ENCODE measurements around the gene SCIMP. TPM values are rescaled to one million over a fixed set of nuclear protein-coding genes. Genes with fewer than 3 reads are reported as not detected.

The SCIMP gene
- polyA plus RNA-seq, 1 of the 3 experiments (the other 2 are of a cell fraction), result not detected

- no peak overlapping the region for H3K4me2 ChIP-seq
- ChIA-PET POLR2A (no interaction called here), CTCF (interaction anchor here (1.8 kb wide), 1 partner anchor 19 kb away, joined by 5 read pairs; no protein-coding TSS in a partner anchor)
- no peaks in the 10 kb centered on the region for H4K20me1 ChIP-seq (ENCODE audit: insufficient read depth)
- H3K27ac ChIP-seq (ENCODE audit: low read depth in 2 of 2, low read length in 1 of 2), result no peak overlapping the region
- no peaks in the 10 kb centered on the region for H3K27me3 ChIP-seq (ENCODE audit: insufficient read depth)
- H3K9ac ChIP-seq, result no peak overlapping the region
- DNase-seq, result no peak
- no peaks in the 10 kb centered on the region for H3K4me1 ChIP-seq (ENCODE audit: control insufficient read depth in 1 of 2, insufficient read depth in 2 of 2, low read depth in 1 of 2, low read length in 1 of 2)
- H3K9me3 ChIP-seq, result no peaks in the 10 kb centered on the region
- H3F3A ChIP-seq (replicated peaks; ENCODE audit: insufficient read depth), result no peaks in the 10 kb centered on the region
- peaks cover 0 to 3% of the 10 kb centered on the region in 2 experiments for H3K36me3 ChIP-seq (replicated peaks in 1 of 2; ENCODE audit: control insufficient read depth in 1 of 2, insufficient read depth in 2 of 2, low read length in 1 of 2)
- no peak overlapping the region for H3K4me3 ChIP-seq (ENCODE audit: low read depth in 2 of 2, low read length in 1 of 2)
- H3K79me2 ChIP-seq (ENCODE audit: insufficient read depth), result no peaks in the 10 kb centered on the region
- no peak overlapping the region for H2AFZ ChIP-seq (ENCODE audit: low read depth)
- 93% methylated on average over 7 of the region's 7 CpGs for WGBS (ENCODE audit: low lambda C conversion rate)
- no peaks in the 10 kb centered on the region for H3K9me2 ChIP-seq
- no peak for TF ChIP-seq TAF1 (IDR thresholded peaks at IDR 0.05; ENCODE audit: borderline replicate concordance, low read depth, low read length)
- TF ChIP-seq ZBTB33 (IDR thresholded peaks at IDR 0.05; ENCODE audit: borderline replicate concordance, low read depth), result no peak
- no peak for TF ChIP-seq FOSL2 (IDR thresholded peaks at IDR 0.05; ENCODE audit: borderline replicate concordance, low read depth)
- TF ChIP-seq SMC3 (IDR thresholded peaks at IDR 0.05; ENCODE audit: low read depth, low read length), result no peak
- TF ChIP-seq JUND (IDR thresholded peaks at IDR 0.05), result no peak
- TF ChIP-seq, protein P1, sequence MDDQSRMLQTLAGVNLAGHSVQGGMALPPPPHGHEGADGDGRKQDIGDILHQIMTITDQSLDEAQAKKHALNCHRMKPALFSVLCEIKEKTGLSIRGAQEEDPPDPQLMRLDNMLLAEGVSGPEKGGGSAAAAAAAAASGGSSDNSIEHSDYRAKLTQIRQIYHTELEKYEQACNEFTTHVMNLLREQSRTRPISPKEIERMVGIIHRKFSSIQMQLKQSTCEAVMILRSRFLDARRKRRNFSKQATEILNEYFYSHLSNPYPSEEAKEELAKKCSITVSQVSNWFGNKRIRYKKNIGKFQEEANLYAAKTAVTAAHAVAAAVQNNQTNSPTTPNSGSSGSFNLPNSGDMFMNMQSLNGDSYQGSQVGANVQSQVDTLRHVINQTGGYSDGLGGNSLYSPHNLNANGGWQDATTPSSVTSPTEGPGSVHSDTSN (IDR thresholded peaks at IDR 0.05), result no peak
- no peak for TF ChIP-seq CHD2 (IDR thresholded peaks at IDR 0.05; ENCODE audit: low read length, partially characterized antibody)
- no peak for TF ChIP-seq FOXM1 (IDR thresholded peaks at IDR 0.05; ENCODE audit: low read depth)
- TF ChIP-seq POLR2AphosphoS5 (IDR thresholded peaks at IDR 0.05; ENCODE audit: low read depth, low read length), result no peak
Measured at GRCh38 chr17:5211458-5211857, 23.2 kb downstream of the SCIMP start.

- 88% methylated on average over 8 of the region's 8 CpGs for WGBS (ENCODE audit: low lambda C conversion rate)
- H3K4me3 ChIP-seq (ENCODE audit: low read depth in 2 of 2, low read length in 1 of 2), result no peak overlapping the region
- TF ChIP-seq TAF1 (IDR thresholded peaks at IDR 0.05; ENCODE audit: borderline replicate concordance, low read depth, low read length) (no peak), SIN3A (IDR thresholded peaks at IDR 0.05; ENCODE audit: borderline replicate concordance, low read depth, low read length) (no peak), REST (IDR thresholded peaks at IDR 0.05; ENCODE audit: low read depth, low read length) (no peak), MXI1 (IDR thresholded peaks at IDR 0.05; ENCODE audit: low read depth, low read length) (no peak), USF2 (IDR thresholded peaks at IDR 0.05; ENCODE audit: borderline replicate concordance, low read depth, low read length) (no peak), GATA2 (CRISPR knock-in tag; IDR thresholded peaks at IDR 0.05) (no peak), EZH2phosphoT487 (IDR thresholded peaks at IDR 0.05; ENCODE audit: borderline replicate concordance, low read depth) (no peak), MEF2A (IDR thresholded peaks at IDR 0.05; ENCODE audit: borderline replicate concordance, low read depth) (no peak), FOXM1 (IDR thresholded peaks at IDR 0.05; ENCODE audit: low read depth) (no peak), GABPA (IDR thresholded peaks at IDR 0.05; ENCODE audit: low read depth) (no peak), IRF3 (IDR thresholded peaks at IDR 0.05; ENCODE audit: low read depth, low read length) (no peak)
Measured at GRCh38 chr17:5210614-5211252, 23.9 kb downstream of the SCIMP start.

More at GRCh38 chr17:5210614-5211252, 23.9 kb downstream of the SCIMP start:
- H3K9ac ChIP-seq, result no peak overlapping the region
- no peak for DNase-seq
- no peak overlapping the region for H2AFZ ChIP-seq (ENCODE audit: low read depth)
- ChIA-PET POLR2A (no interaction called here), CTCF (interaction anchor here (1.8 kb wide), 1 partner anchor 18 kb away, joined by 5 read pairs; no protein-coding TSS in a partner anchor)
- no peaks in the 10 kb centered on the region for H3K79me2 ChIP-seq (ENCODE audit: insufficient read depth)
- peaks cover 0 to 3% of the 10 kb centered on the region in 2 experiments for H3K36me3 ChIP-seq (replicated peaks in 1 of 2; ENCODE audit: control insufficient read depth in 1 of 2, insufficient read depth in 2 of 2, low read length in 1 of 2)
- no peak overlapping the region for H3K27ac ChIP-seq (ENCODE audit: low read depth in 2 of 2, low read length in 1 of 2)
- no peaks in the 10 kb centered on the region for H3K9me3 ChIP-seq
- no peaks in the 10 kb centered on the region for H3K9me2 ChIP-seq
- H3F3A ChIP-seq (replicated peaks; ENCODE audit: insufficient read depth), result no peaks in the 10 kb centered on the region
- no peaks in the 10 kb centered on the region for H3K4me1 ChIP-seq (ENCODE audit: control insufficient read depth in 1 of 2, insufficient read depth in 2 of 2, low read depth in 1 of 2, low read length in 1 of 2)
- no peak overlapping the region for H3K4me2 ChIP-seq
- H4K20me1 ChIP-seq (ENCODE audit: insufficient read depth), result no peaks in the 10 kb centered on the region
- H3K27me3 ChIP-seq (ENCODE audit: insufficient read depth), result no peaks in the 10 kb centered on the region
